KMS-11 (cell line): ENCODE data around the gene EGF.

Source experiments
- H2AFZ ChIP-seq: fragments of 200-600 bp; sonication (generic); 2 replicates; pipeline ENCODE4 v1.6.1; 2016; ENCODE audit warnings: antibody characterized with exemption, mixed run types, low read depth
- H3K27ac ChIP-seq: fragments of 200-600 bp; sonication (generic); 2 replicates; pipeline ENCODE4 v1.6.1; 2016; ENCODE audit warnings: mild to moderate bottlenecking, mixed run types
- H3K27me3 ChIP-seq: fragments of 200-600 bp; sonication (generic); 2 replicates; pipeline ENCODE4 v1.6.1; 2017; ENCODE audit warnings: mild to moderate bottlenecking, low read depth, mixed run types, moderate library complexity; ENCODE audit not compliant: insufficient read depth
- H3K36me3 ChIP-seq: fragments of 200-600 bp; sonication (generic); 2 replicates; pipeline ENCODE4 v1.6.1; 2017; ENCODE audit warnings: mild to moderate bottlenecking, mixed run types; ENCODE audit not compliant: insufficient read depth
- H3K4me1 ChIP-seq: fragments of 200-600 bp; sonication (generic); 2 replicates; pipeline ENCODE4 v1.6.1; 2016; ENCODE audit warnings: mild to moderate bottlenecking, low read depth, mixed run types; ENCODE audit not compliant: poor library complexity, severe bottlenecking
- H3K4me2 ChIP-seq: fragments of 200-600 bp; sonication (generic); 2 replicates; pipeline ENCODE4 v1.7.0; 2016; ENCODE audit warnings: mild to moderate bottlenecking, mixed run types
- H3K4me3 ChIP-seq: fragments of 200-600 bp; sonication (generic); IDR thresholded peaks from 2 replicates; pipeline ENCODE4 v1.6.1; 2017; ENCODE audit warnings: low read depth, low read length, mixed read lengths; ENCODE audit not compliant: insufficient read depth
- H3K79me2 ChIP-seq: fragments of 200-600 bp; sonication (generic); 2 replicates; pipeline ENCODE4 v1.6.1; 2016; ENCODE audit warnings: low read depth, mixed run types; ENCODE audit not compliant: insufficient read depth
- H3K9ac ChIP-seq: fragments of 200-600 bp; sonication (generic); 2 replicates; pipeline ENCODE4 v1.6.1; 2016; ENCODE audit warnings: mild to moderate bottlenecking, mixed run types
- H4K20me1 ChIP-seq: fragments of 200-600 bp; sonication (generic); 2 replicates; pipeline ENCODE4 v1.6.1; 2016; ENCODE audit warnings: mild to moderate bottlenecking, mixed run types; ENCODE audit not compliant: insufficient read depth
- TF ChIP-seq, protein P1 (sequence below): fragments of 200-600 bp; sonication (generic); conservative IDR thresholded peaks from 2 replicates; pipeline ENCODE4 v1.6.1; 2017; ENCODE audit warnings: low read depth, mild to moderate bottlenecking, antibody characterized with exemption, low read length, moderate library complexity, mixed read lengths

Gene EGF

DNA sequence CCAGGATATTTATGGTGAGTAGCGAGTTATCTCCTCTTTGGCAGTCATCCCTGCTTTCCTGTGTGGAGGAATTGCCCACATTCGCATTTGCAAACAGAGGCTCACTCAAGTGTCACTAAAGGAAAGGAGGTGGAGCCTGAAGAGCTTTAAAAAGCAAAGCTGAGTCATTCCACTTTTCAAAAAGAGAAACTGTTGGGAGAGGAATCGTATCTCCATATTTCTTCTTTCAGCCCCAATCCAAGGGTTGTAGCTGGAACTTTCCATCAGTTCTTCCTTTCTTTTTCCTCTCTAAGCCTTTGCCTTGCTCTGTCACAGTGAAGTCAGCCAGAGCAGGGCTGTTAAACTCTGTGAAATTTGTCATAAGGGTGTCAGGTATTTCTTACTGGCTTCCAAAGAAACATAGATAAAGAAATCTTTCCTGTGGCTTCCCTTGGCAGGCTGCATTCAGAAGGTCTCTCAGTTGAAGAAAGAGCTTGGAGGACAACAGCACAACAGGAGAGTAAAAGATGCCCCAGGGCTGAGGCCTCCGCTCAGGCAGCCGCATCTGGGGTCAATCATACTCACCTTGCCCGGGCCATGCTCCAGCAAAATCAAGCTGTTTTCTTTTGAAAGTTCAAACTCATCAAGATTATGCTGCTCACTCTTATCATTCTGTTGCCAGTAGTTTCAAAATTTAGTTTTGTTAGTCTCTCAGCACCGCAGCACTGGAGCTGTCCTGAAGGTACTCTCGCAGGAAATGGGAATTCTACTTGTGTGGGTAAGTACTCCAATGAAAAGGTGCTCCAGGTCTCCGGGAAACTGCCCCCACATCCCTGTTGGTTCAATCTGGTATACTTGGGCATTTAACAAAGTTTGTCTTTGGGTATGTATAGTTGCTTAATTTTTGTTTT lies at the start of gene EGF:
Gene EGF (plus strand): TSS at position 178 of the 890 bp plus-strand sequence. CDS start 453 bp downstream, at position 631.
- no peaks in the 10 kb centered on the region for H4K20me1 ChIP-seq
- no peak within 1 kb of the TSS for H3K4me3 ChIP-seq
- no peak within 1 kb of the TSS for H3K9ac ChIP-seq
- no peaks in the 10 kb centered on the region for H3K27me3 ChIP-seq
- H3K4me1 ChIP-seq, result peaks cover 30% of the 10 kb centered on the region
- H3K27ac ChIP-seq, result no peak within 1 kb of the TSS
- no peak within 1 kb of the TSS for H3K4me2 ChIP-seq
- H2AFZ ChIP-seq, result peak within 1 kb of the TSS; percentile 19; the same call in 1 of the 2 replicates
- TF ChIP-seq, protein P1, sequence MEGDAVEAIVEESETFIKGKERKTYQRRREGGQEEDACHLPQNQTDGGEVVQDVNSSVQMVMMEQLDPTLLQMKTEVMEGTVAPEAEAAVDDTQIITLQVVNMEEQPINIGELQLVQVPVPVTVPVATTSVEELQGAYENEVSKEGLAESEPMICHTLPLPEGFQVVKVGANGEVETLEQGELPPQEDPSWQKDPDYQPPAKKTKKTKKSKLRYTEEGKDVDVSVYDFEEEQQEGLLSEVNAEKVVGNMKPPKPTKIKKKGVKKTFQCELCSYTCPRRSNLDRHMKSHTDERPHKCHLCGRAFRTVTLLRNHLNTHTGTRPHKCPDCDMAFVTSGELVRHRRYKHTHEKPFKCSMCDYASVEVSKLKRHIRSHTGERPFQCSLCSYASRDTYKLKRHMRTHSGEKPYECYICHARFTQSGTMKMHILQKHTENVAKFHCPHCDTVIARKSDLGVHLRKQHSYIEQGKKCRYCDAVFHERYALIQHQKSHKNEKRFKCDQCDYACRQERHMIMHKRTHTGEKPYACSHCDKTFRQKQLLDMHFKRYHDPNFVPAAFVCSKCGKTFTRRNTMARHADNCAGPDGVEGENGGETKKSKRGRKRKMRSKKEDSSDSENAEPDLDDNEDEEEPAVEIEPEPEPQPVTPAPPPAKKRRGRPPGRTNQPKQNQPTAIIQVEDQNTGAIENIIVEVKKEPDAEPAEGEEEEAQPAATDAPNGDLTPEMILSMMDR, result no peak
- H3K36me3 ChIP-seq, result no peaks in the 10 kb centered on the region
- H3K79me2 ChIP-seq, result no peaks in the 10 kb centered on the region

DNA sequence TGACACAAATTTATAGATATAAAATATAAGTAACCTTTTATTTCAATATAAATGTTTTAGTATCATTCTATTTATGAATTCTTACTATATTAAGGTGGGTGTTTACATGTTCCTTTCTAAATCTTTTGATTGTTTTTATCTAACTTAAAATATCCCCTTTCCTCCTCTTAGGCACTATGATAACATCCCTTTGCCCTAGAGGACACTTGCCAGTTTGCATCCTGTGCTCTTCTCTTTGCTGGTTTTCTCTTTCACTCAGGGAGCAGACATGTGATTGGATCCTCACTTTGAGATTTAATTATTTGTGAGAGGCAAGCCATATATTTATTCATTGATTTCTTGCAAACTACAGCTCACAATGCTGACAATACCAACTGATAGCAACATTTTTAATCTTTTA lies 48.5 kb upstream of the EGF start:
- H3K4me3 ChIP-seq, result no peak overlapping the region
- TF ChIP-seq, protein P1, result no peak

DNA sequence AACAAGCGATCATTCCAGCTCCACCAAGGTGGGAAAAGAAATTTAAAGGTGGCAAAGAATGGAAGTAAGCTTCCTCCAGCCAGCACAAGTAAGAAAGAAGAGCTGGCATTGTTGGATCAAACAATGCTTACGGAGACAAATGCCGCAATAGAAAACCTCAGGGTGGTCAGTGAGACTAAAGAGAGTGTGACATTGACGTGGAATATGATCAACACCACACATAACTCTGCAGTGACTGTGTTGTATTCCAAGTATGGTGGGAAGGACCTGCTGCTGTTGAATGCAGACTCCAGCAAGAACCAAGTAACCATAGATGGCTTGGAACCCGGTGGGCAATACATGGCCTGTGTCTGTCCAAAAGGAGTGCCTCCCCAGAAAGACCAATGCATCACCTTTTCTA lies 42.6 kb upstream of the EGF start:
- no peak overlapping the region for H3K4me3 ChIP-seq
- H3K27me3 ChIP-seq, result no peaks in the 10 kb centered on the region
- H3K79me2 ChIP-seq, result no peaks in the 10 kb centered on the region
- H2AFZ ChIP-seq, result no peak overlapping the region
- no peaks in the 10 kb centered on the region for H3K4me1 ChIP-seq
- H3K27ac ChIP-seq, result no peak overlapping the region
- TF ChIP-seq, protein P1, result no peak
- no peaks in the 10 kb centered on the region for H4K20me1 ChIP-seq
- H3K4me2 ChIP-seq, result no peak overlapping the region
- no peak overlapping the region for H3K9ac ChIP-seq
- no peaks in the 10 kb centered on the region for H3K36me3 ChIP-seq

More for the DNA sequence above, 48.5 kb upstream of the EGF start:
- Histone ChIP-seq H3K36me3 (no peaks in the 10 kb centered on the region), H2AFZ (no peak overlapping the region), H3K79me2 (no peaks in the 10 kb centered on the region), H3K27me3 (no peaks in the 10 kb centered on the region), H4K20me1 (no peaks in the 10 kb centered on the region), H3K4me1 (no peaks in the 10 kb centered on the region), H3K27ac (no peak overlapping the region), H3K4me2 (no peak overlapping the region), H3K9ac (no peak overlapping the region)

DNA sequence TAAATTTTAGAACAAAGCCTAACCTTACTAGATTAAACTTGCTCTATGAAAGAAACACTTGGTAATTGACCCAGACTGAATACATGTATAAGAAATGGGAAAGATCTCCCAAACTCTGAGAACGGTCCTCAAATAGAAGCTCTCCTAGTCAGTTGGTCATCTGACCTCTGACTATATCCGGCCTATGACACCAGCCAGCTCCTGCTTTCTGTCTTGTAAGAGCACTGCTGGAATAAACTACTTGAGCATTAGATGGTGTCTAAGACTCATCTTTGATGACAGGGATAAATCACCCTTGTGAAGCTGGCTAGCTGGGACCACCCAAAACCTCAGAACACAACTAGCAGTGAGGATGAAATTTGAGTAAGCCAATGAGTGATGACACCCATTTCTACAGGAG lies 40.6 kb upstream of the EGF start:
- H4K20me1 ChIP-seq, result no peaks in the 10 kb centered on the region
- H3K36me3 ChIP-seq, result no peaks in the 10 kb centered on the region
- no peak overlapping the region for H3K4me2 ChIP-seq
- TF ChIP-seq, protein P1, result no peak
- H3K9ac ChIP-seq, result no peak overlapping the region
- peaks cover under 1% of the 10 kb centered on the region for H3K4me1 ChIP-seq
- H3K79me2 ChIP-seq, result no peaks in the 10 kb centered on the region
- H2AFZ ChIP-seq, result no peak overlapping the region
- H3K27me3 ChIP-seq, result no peaks in the 10 kb centered on the region
- H3K4me3 ChIP-seq, result no peak overlapping the region
- H3K27ac ChIP-seq, result no peak overlapping the region
